PC-9 (cell line): Measurements from ENCODE around the gene MS4A13. TPM values are rescaled to one million over a fixed set of nuclear protein-coding genes. Genes with fewer than 3 reads are reported as not detected.

Source experiments
- Bru-seq: library from RNA; stranded (reverse); fragments of 400-500 nt; gene quantifications from one replicate; lab custom pipeline; 2021; lab: Mats Ljungman, UMichigan
- BruChase-seq, 2 experiments: library from RNA; stranded (reverse); fragments of 400-500 nt; gene quantifications; one replicate each; lab custom pipeline; 2021; lab: Mats Ljungman, UMichigan
- BruUV-seq: library from RNA; stranded (reverse); fragments of 400-500 nt; replicated peaks from 2 replicates; lab custom pipeline; 2021; lab: Mats Ljungman, UMichigan
- CTCF ChIA-PET: fragments of 300-600 bp; sonication (Branson Sonifier 250); formaldehyde crosslinking; loops from one replicate; lab custom pipeline; 2022; ENCODE audit warnings: antibody characterized with exemption; lab: Charles Lee
- POLR2A ChIA-PET: fragments of 300-600 bp; sonication (Branson Sonifier 250); formaldehyde crosslinking; loops from one replicate; lab custom pipeline; 2022; ENCODE audit warnings: antibody characterized with exemption; ENCODE audit not compliant: unreplicated experiment; lab: Charles Lee
- DNase-seq, 2 experiments: peaks; one replicate each; pipeline versions ENCODE4 v3.0.0 to v3.0.0-alpha.2; 2015 to 2022; ENCODE audit warnings: mixed read lengths in 1 of 2
- H2AFZ ChIP-seq: fragments of 200-600 bp; sonication (generic); 2 replicates; pipeline ENCODE4 v1.8.1; 2017; ENCODE audit warnings: antibody characterized with exemption
- H3F3A ChIP-seq: fragments of 200-600 bp; sonication (generic); 2 replicates; pipeline ENCODE4 v1.8.1; 2017; ENCODE audit warnings: antibody characterized with exemption, mild to moderate bottlenecking, low read depth; ENCODE audit not compliant: insufficient read depth
- H3K27ac ChIP-seq: fragments of 200-600 bp; sonication (generic); 2 replicates; pipeline ENCODE4 v1.6.1; 2016; ENCODE audit warnings: mixed run types
- H3K27me3 ChIP-seq: fragments of 200-600 bp; sonication (generic); 2 replicates; pipeline ENCODE4 v1.6.1; 2016; ENCODE audit warnings: low read depth, mixed run types; ENCODE audit not compliant: insufficient read depth
- H3K36me3 ChIP-seq: fragments of 200-600 bp; sonication (generic); 2 replicates; pipeline ENCODE4 v1.6.1; 2016; ENCODE audit warnings: low read depth, mixed run types
- H3K4me1 ChIP-seq: fragments of 200-600 bp; sonication (generic); replicated peaks from 2 replicates; pipeline ENCODE4 v1.6.1; 2016; ENCODE audit warnings: mixed run types; ENCODE audit not compliant: insufficient read depth
- H3K4me2 ChIP-seq: fragments of 200-600 bp; sonication (generic); 2 replicates; pipeline ENCODE4 v1.6.1; 2017; ENCODE audit warnings: mixed run types
- H3K4me3 ChIP-seq: fragments of 200-600 bp; sonication (generic); 2 replicates; pipeline ENCODE4 v1.6.1; 2016; ENCODE audit warnings: mixed run types
- H3K79me2 ChIP-seq: fragments of 200-600 bp; sonication (generic); 2 replicates; pipeline ENCODE4 v1.6.1; 2017; ENCODE audit warnings: low read depth, mixed run types
- H3K9me2 ChIP-seq: fragments of 200-600 bp; sonication (generic); 2 replicates; pipeline ENCODE4 v1.8.1; 2017; ENCODE audit warnings: mild to moderate bottlenecking; ENCODE audit not compliant: insufficient read depth
- H3K9me3 ChIP-seq: fragments of 200-600 bp; sonication (generic); 2 replicates; pipeline ENCODE4 v1.8.1; 2016; ENCODE audit warnings: low read depth; ENCODE audit not compliant: insufficient read depth
- H4K20me1 ChIP-seq: fragments of 200-600 bp; sonication (generic); 2 replicates; pipeline ENCODE4 v1.8.1; 2017; ENCODE audit not compliant: insufficient read depth
- EZH2 ChIP-seq: fragments of 200-600 bp; sonication (generic); IDR thresholded peaks from 2 replicates; pipeline ENCODE4 v1.8.0; 2017; ENCODE audit warnings: antibody characterized with exemption, low read depth
- intact Hi-C: fragments of 100-400 bp; cut with micrococcal nuclease; formaldehyde crosslinking; loops from one replicate; pipeline ENCODE4 v1.10.0; 2022; ENCODE audit not compliant: unreplicated experiment
- long read RNA-seq: library from polyadenylated mRNA; stranded (forward); transcript quantifications from one replicate; pipeline ENCODE4 v2.0.0, GENCODE V29; 2022
- total RNA-seq: library from RNA; stranded (reverse); gene quantifications from 2 replicates; pipeline ENCODE4 v1.2.3, GENCODE V29; 2021
- TF ChIP-seq, protein P1 (sequence below): fragments of 200-600 bp; sonication (generic); conservative IDR thresholded peaks from 2 replicates; pipeline ENCODE4 v1.6.1; 2017; ENCODE audit warnings: mixed run types, antibody characterized with exemption, mild to moderate bottlenecking, moderate library complexity

MS4A13 gene, protein sequence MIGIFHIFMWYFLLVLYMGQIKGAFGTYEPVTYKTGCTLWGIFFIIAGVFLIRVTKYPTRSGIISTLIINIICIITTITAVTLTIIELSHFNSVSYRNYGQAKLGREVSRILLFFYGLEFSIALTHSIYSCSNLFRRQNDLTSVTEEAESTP
- total RNA-seq: not detected in 2 replicates
- not detected for Bru-seq, nascent RNA
- BruChase-seq, experiment 1, labeled RNA remaining after a 2-hour chase: percentile 8 among the genes with signal in this experiment
- BruChase-seq, experiment 2, labeled RNA remaining after a 6-hour chase: percentile 8 among the genes with signal in this experiment
- long read RNA-seq: 0 reads

DNA sequence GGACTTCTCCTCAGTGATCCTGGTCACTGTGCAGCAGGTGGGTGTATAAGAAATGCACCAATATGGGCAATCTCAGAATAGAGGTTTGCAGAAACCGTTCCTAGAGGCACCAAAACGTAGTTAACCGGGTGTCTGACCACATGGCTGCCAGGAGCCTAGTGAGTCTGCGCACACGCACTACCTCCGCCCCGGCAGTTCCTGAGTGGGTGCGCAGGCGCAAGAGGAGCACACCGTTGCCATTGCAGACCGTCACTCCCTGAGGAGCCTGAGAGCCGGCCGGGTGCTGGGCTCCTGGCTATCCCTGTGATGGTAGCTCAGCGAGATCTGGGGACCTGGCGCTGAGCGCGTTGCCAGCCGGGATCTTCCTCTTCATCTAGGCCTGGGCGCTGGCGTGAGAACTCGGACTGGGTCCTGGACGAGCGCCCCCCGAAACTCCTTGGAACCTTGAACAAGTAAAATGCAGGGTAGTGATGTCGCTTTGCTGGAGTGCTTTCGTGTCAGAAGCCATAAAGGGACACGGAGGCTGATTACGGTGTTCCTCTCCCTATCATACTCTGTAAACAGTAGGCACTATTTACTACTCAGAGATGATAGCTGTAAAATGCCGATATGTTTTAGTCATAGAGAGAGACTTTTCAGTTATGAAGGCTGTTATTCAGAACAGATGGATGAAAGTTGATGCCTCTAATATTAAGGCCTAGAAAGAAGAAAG lies at the start of gene MS4A13:
Gene MS4A13 (plus strand): TSS at position 249 of the 712 bp plus-strand sequence. CDS start 2,692 bp downstream, outside the sequence.
- Histone ChIP-seq H3K79me2 (no peaks in the 10 kb centered on the region), H3F3A (no peaks in the 10 kb centered on the region), H3K27ac (no peak within 1 kb of the TSS), H3K27me3 (peaks cover 27% of the 10 kb centered on the region), H3K4me3 (no peak within 1 kb of the TSS), H4K20me1 (no peaks in the 10 kb centered on the region), H2AFZ (no peak within 1 kb of the TSS), H3K4me2 (no peak within 1 kb of the TSS), H3K9me2 (no peaks in the 10 kb centered on the region), H3K36me3 (no peaks in the 10 kb centered on the region), H3K4me1 (no peaks in the 10 kb centered on the region), H3K9me3 (no peaks in the 10 kb centered on the region)
- TF ChIP-seq, protein P1, sequence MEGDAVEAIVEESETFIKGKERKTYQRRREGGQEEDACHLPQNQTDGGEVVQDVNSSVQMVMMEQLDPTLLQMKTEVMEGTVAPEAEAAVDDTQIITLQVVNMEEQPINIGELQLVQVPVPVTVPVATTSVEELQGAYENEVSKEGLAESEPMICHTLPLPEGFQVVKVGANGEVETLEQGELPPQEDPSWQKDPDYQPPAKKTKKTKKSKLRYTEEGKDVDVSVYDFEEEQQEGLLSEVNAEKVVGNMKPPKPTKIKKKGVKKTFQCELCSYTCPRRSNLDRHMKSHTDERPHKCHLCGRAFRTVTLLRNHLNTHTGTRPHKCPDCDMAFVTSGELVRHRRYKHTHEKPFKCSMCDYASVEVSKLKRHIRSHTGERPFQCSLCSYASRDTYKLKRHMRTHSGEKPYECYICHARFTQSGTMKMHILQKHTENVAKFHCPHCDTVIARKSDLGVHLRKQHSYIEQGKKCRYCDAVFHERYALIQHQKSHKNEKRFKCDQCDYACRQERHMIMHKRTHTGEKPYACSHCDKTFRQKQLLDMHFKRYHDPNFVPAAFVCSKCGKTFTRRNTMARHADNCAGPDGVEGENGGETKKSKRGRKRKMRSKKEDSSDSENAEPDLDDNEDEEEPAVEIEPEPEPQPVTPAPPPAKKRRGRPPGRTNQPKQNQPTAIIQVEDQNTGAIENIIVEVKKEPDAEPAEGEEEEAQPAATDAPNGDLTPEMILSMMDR: no peak
- no peak for TF ChIP-seq EZH2
- ChIA-PET CTCF (no interaction called here), POLR2A (no interaction called here)
- no TSS peak for BruUV-seq
- intact Hi-C loops: no loop called here
- no peak for DNase-seq

DNA sequence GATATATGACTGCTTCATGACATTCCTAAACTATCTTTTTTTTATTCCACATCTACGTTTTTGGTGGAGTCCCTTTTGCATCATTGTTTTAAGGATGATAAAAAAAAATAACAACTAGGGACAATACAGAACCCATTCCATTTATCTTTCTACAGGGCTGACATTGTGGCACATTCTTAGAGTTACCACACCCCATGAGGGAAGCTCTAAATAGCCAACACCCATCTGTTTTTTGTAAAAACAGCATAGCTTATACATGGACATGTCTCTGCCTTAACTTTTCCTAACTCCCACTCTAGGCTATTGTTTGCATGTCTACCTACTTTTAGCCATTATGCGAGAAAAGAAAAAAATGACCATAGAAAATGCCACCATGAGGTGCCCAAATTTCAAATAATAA lies 46.4 kb upstream of the MS4A13 start:
- H3K4me2 ChIP-seq: no peak overlapping the region
- H2AFZ ChIP-seq: no peak overlapping the region
- no peaks in the 10 kb centered on the region for H3K36me3 ChIP-seq
- no peaks in the 10 kb centered on the region for H4K20me1 ChIP-seq
- no peak overlapping the region for H3K4me3 ChIP-seq
- no peaks in the 10 kb centered on the region for H3K9me2 ChIP-seq
- intact Hi-C loops: loop anchor here (10.0 kb wide), 1 partner anchor 54 kb away; no protein-coding TSS in a partner anchor
- no peaks in the 10 kb centered on the region for H3K9me3 ChIP-seq
- H3K4me1 ChIP-seq: no peaks in the 10 kb centered on the region
- H3K79me2 ChIP-seq: no peaks in the 10 kb centered on the region
- POLR2A ChIA-PET: no interaction called here
- H3F3A ChIP-seq: no peaks in the 10 kb centered on the region
- no peaks in the 10 kb centered on the region for H3K27me3 ChIP-seq
- DNase-seq: no peak
- CTCF ChIA-PET: no interaction called here
- BruUV-seq: no TSS peak
- no peak overlapping the region for H3K27ac ChIP-seq
- TF ChIP-seq EZH2: no peak
- TF ChIP-seq, protein P1: no peak

GRCh38 chr11:60469723-60470122 lies 45.5 kb upstream of the MS4A13 start:
- Histone ChIP-seq H3F3A (no peaks in the 10 kb centered on the region), H3K27me3 (no peaks in the 10 kb centered on the region), H3K9me2 (no peaks in the 10 kb centered on the region), H3K4me3 (no peak overlapping the region), H4K20me1 (no peaks in the 10 kb centered on the region), H3K4me1 (no peaks in the 10 kb centered on the region), H3K79me2 (no peaks in the 10 kb centered on the region), H2AFZ (no peak overlapping the region), H3K4me2 (no peak overlapping the region), H3K9me3 (no peaks in the 10 kb centered on the region), H3K27ac (no peak overlapping the region), H3K36me3 (no peaks in the 10 kb centered on the region)
- BruUV-seq: no TSS peak
- CTCF ChIA-PET: no interaction called here
- intact Hi-C loops: loop anchor here (10.0 kb wide), 1 partner anchor 55 kb away; no protein-coding TSS in a partner anchor
- no peak for DNase-seq
- no peak for TF ChIP-seq EZH2
- TF ChIP-seq, protein P1: no peak
- POLR2A ChIA-PET: no interaction called here
